ENCODE data around the gene MBD5. TPM values are rescaled to one million over a fixed set of nuclear protein-coding genes. Genes with fewer than 3 reads are reported as not detected.

Gene MBD5
- total and polyA plus RNA-seq, 2 donors (not counting 1 experiment from before 2014, with no cell fraction given): 10.9 to 69.7 TPM

- no peak for ATAC-seq (ENCODE audit: low read depth)
- POLR2A ChIA-PET: no interaction called here
- no peaks in the 10 kb centered on the region for H4K20me1 ChIP-seq (ENCODE audit: control insufficient read depth, insufficient read depth, low read length, poor library complexity, severe bottlenecking)
- CTCF ChIA-PET: no interaction called here
- TF ChIP-seq EZH2 (IDR thresholded peaks at IDR 0.05; ENCODE audit: borderline replicate concordance, insufficient read depth, low read depth, low read length, poor library complexity, severe bottlenecking) (no peak), CTCF (IDR thresholded peaks at IDR 0.05) (no peak)
- no peak overlapping the region for H3K27ac Mint-ChIP-seq
- intact Hi-C loops (cut with micrococcal nuclease): no loop called here
- H3K4me3 ChIP-seq (ENCODE audit: control extremely low read depth in 1 of 5, extremely low read depth in 1 of 5, insufficient read depth in 1 of 5, low read depth in 2 of 5, low read length in 4 of 5): no peak overlapping the region
- H3K9ac ChIP-seq (ENCODE audit: low read length): no peak overlapping the region
- H3K9me3 ChIP-seq (ENCODE audit: control extremely low read depth in 1 of 3, control insufficient read depth in 2 of 3, insufficient read depth in 1 of 3, low read length in 2 of 3): peaks cover 0 to 4% (median 0%) of the 10 kb centered on the region in 3 donors
- no peak overlapping the region for H3K4me2 ChIP-seq (replicated peaks; ENCODE audit: low read depth, low read length, poor library complexity, severe bottlenecking)
- no peak overlapping the region for H2AFZ ChIP-seq (ENCODE audit: insufficient read depth, low read depth, low read length, poor library complexity, severe bottlenecking)
- no peak overlapping the region for H3K27ac ChIP-seq (ENCODE audit: low read length in 2 of 2)
- H3K4me1 ChIP-seq (ENCODE audit: control insufficient read depth in 2 of 2, insufficient read depth in 2 of 2, low read length in 2 of 2): peaks cover 0 to 3% of the 10 kb centered on the region in 2 donors
- peaks cover 8% of the 10 kb centered on the region for H3K4me1 Mint-ChIP-seq
- H3K27me3 ChIP-seq (replicated peaks in 1 of 4; ENCODE audit: control extremely low read depth in 1 of 4, control insufficient read depth in 3 of 4, insufficient read depth in 4 of 4, low read length in 3 of 4): no peaks in the 10 kb centered on the region
- DNase-seq: no peak
- WGBS (ENCODE audit: insufficient coverage): 73% methylated on average over 6 of the region's 8 CpGs
- no peaks in the 10 kb centered on the region for H3K79me2 ChIP-seq (ENCODE audit: control insufficient read depth, insufficient read depth, low read length)
- no peaks in the 10 kb centered on the region for H3K9me3 Mint-ChIP-seq (ENCODE audit: insufficient read depth)
- no peaks in the 10 kb centered on the region for H3K36me3 ChIP-seq (replicated peaks in 1 of 2; ENCODE audit: control extremely low read depth in 1 of 2, control insufficient read depth in 1 of 2, extremely low read depth in 1 of 2, insufficient read depth in 2 of 2, low read length in 1 of 2)
- H3K27me3 Mint-ChIP-seq: no peaks in the 10 kb centered on the region
- no peak overlapping the region for H3K4me3 Mint-ChIP-seq
Observed at GRCh38 chr2:148545390-148546256, 524.7 kb downstream of the MBD5 start.

- ChIA-PET POLR2A (no interaction called here), CTCF (no interaction called here)
- Histone ChIP-seq H3K79me2 (ENCODE audit: control insufficient read depth, insufficient read depth, low read length) (no peaks in the 10 kb centered on the region), H3K4me1 (ENCODE audit: control insufficient read depth in 2 of 2, insufficient read depth in 2 of 2, low read length in 2 of 2) (peaks cover 0 to 3% of the 10 kb centered on the region in 2 donors), H2AFZ (ENCODE audit: insufficient read depth, low read depth, low read length, poor library complexity, severe bottlenecking) (no peak overlapping the region), H3K9ac (ENCODE audit: low read length) (no peak overlapping the region), H3K27ac (ENCODE audit: low read length in 2 of 2) (no peak overlapping the region), H3K36me3 (replicated peaks in 1 of 2; ENCODE audit: control extremely low read depth in 1 of 2, control insufficient read depth in 1 of 2, extremely low read depth in 1 of 2, insufficient read depth in 2 of 2, low read length in 1 of 2) (no peaks in the 10 kb centered on the region), H3K9me3 (ENCODE audit: control extremely low read depth in 1 of 3, control insufficient read depth in 2 of 3, insufficient read depth in 1 of 3, low read length in 2 of 3) (peaks cover 0 to 4% (median 0%) of the 10 kb centered on the region in 3 donors), H3K4me2 (replicated peaks; ENCODE audit: low read depth, low read length, poor library complexity, severe bottlenecking) (no peak overlapping the region), H4K20me1 (ENCODE audit: control insufficient read depth, insufficient read depth, low read length, poor library complexity, severe bottlenecking) (no peaks in the 10 kb centered on the region), H3K4me3 (ENCODE audit: control extremely low read depth in 1 of 5, extremely low read depth in 1 of 5, insufficient read depth in 1 of 5, low read depth in 2 of 5, low read length in 4 of 5) (no peak overlapping the region), H3K27me3 (replicated peaks in 1 of 4; ENCODE audit: control extremely low read depth in 1 of 4, control insufficient read depth in 3 of 4, insufficient read depth in 4 of 4, low read length in 3 of 4) (no peaks in the 10 kb centered on the region)
- no peaks in the 10 kb centered on the region for H3K27me3 Mint-ChIP-seq
- peaks cover 3% of the 10 kb centered on the region for H3K4me1 Mint-ChIP-seq
- no peak overlapping the region for H3K27ac Mint-ChIP-seq
- no peak overlapping the region for H3K4me3 Mint-ChIP-seq
- H3K9me3 Mint-ChIP-seq (ENCODE audit: insufficient read depth): no peaks in the 10 kb centered on the region
- no peak for DNase-seq
- no peak for ATAC-seq (ENCODE audit: low read depth)
- intact Hi-C loops (cut with micrococcal nuclease): no loop called here
- no CpG with 5 or more reads among the region's 1 CpG for WGBS (ENCODE audit: insufficient coverage)
- TF ChIP-seq CTCF (IDR thresholded peaks at IDR 0.05) (no peak), EZH2 (IDR thresholded peaks at IDR 0.05; ENCODE audit: borderline replicate concordance, insufficient read depth, low read depth, low read length, poor library complexity, severe bottlenecking) (no peak)
Observed at GRCh38 chr2:148546270-148546669, 525.4 kb downstream of the MBD5 start.
